GM19455 (cell line): ENCODE measurements around the gene MSI2.

Experiments used
- ATAC-seq: cut with Tn5 transposase; IDR thresholded peaks from one replicate; pipeline ENCODE4 v1.9.1; 2021; ENCODE audit not compliant: unreplicated experiment

Gene MSI2

GRCh38 chr17:57387575-57387974 is 131.3 kb downstream of the MSI2 start:
- no peak for ATAC-seq

GRCh38 chr17:57388131-57388725 is 131.9 kb downstream of the MSI2 start:
- no peak for ATAC-seq

- ATAC-seq, result no peak
These were observed 133.2 kb downstream of the MSI2 start for GRCh38 chr17:57389473-57389872.

- ATAC-seq, result no peak
These were observed 134.9 kb downstream of the MSI2 start for GRCh38 chr17:57391076-57391825.

- ATAC-seq, result no peak
These were observed 135.6 kb downstream of the MSI2 start for GRCh38 chr17:57391857-57392471.

GRCh38 chr17:57393368-57393767 is 137.0 kb downstream of the MSI2 start:
- ATAC-seq, result no peak

GRCh38 chr17:57394375-57394774 is 138.1 kb downstream of the MSI2 start:
- no peak for ATAC-seq

- no peak for ATAC-seq
These were observed 139.5 kb downstream of the MSI2 start for GRCh38 chr17:57395721-57396321.

- ATAC-seq, result no peak
These were observed 140.2 kb downstream of the MSI2 start for GRCh38 chr17:57396511-57396921.

GRCh38 chr17:57397402-57397801 is 141.1 kb downstream of the MSI2 start:
- no peak for ATAC-seq

GRCh38 chr17:57399690-57400089 is 143.4 kb downstream of the MSI2 start:
- ATAC-seq, result no peak

GRCh38 chr17:57400648-57401047 is 144.3 kb downstream of the MSI2 start:
- no peak for ATAC-seq

- ATAC-seq, result no peak
These were observed 145.5 kb downstream of the MSI2 start for GRCh38 chr17:57401556-57402488.

- no peak for ATAC-seq
These were observed 146.4 kb downstream of the MSI2 start for GRCh38 chr17:57402681-57403180.

- no peak for ATAC-seq
These were observed 146.9 kb downstream of the MSI2 start for GRCh38 chr17:57403236-57403635.

- no peak for ATAC-seq
These were observed 147.8 kb downstream of the MSI2 start for GRCh38 chr17:57404073-57404472.

GRCh38 chr17:57404795-57405490 is 148.6 kb downstream of the MSI2 start:
- ATAC-seq, result no peak

- no peak for ATAC-seq
These were observed 149.3 kb downstream of the MSI2 start for GRCh38 chr17:57405491-57406072.

- ATAC-seq, result no peak
These were observed 150.0 kb downstream of the MSI2 start for GRCh38 chr17:57406131-57406980.
